GM18867 (cell line): ENCODE measurements around the gene STARD5.

Experiments
- ATAC-seq: cut with Tn5 transposase; IDR thresholded peaks from one replicate; pipeline ENCODE4 v1.9.1; 2021; ENCODE audit warnings: mild to moderate bottlenecking, moderate library complexity; ENCODE audit not compliant: unreplicated experiment

STARD5 gene

GRCh38 chr15:81312790-81313543 lies 11.0 kb downstream of the STARD5 start:
- no peak for ATAC-seq

- peak; percentile 72 for ATAC-seq
These were observed 12.0 kb downstream of the STARD5 start for GRCh38 chr15:81311752-81312464.

GRCh38 chr15:81310480-81310879 lies 13.5 kb downstream of the STARD5 start:
- ATAC-seq = no peak

- ATAC-seq = no peak
These were observed 14.1 kb downstream of the STARD5 start for GRCh38 chr15:81309647-81310450.

- no peak for ATAC-seq
These were observed 15.7 kb downstream of the STARD5 start for GRCh38 chr15:81308260-81308659.

GRCh38 chr15:81304226-81304625 lies 19.7 kb downstream of the STARD5 start:
- ATAC-seq = no peak

- no peak for ATAC-seq
These were observed 20.4 kb downstream of the STARD5 start for GRCh38 chr15:81303244-81304225.

- ATAC-seq = peak; percentile 24
These were observed 21.2 kb downstream of the STARD5 start for GRCh38 chr15:81302701-81303109.

GRCh38 chr15:81301815-81302399 lies 22.0 kb downstream of the STARD5 start:
- peak; percentile 79 for ATAC-seq

- peak; percentile 9 for ATAC-seq
These were observed 22.6 kb downstream of the STARD5 start for GRCh38 chr15:81301385-81301784.

GRCh38 chr15:81299630-81300273 lies 24.2 kb downstream of the STARD5 start:
- ATAC-seq = no peak

- no peak for ATAC-seq
These were observed 24.8 kb downstream of the STARD5 start for GRCh38 chr15:81299156-81299555.

GRCh38 chr15:81298611-81299010 lies 25.3 kb downstream of the STARD5 start:
- ATAC-seq = no peak

GRCh38 chr15:81297603-81298575 lies 26.1 kb downstream of the STARD5 start:
- no peak for ATAC-seq

GRCh38 chr15:81297147-81297572 lies 26.8 kb downstream of the STARD5 start:
- ATAC-seq = no peak

- peak; percentile 52 for ATAC-seq
These were observed 27.3 kb downstream of the STARD5 start for GRCh38 chr15:81296673-81297072.

GRCh38 chr15:81296186-81296585 lies 27.8 kb downstream of the STARD5 start:
- no peak for ATAC-seq

GRCh38 chr15:81295486-81296121 lies 28.3 kb downstream of the STARD5 start:
- no peak for ATAC-seq
